ENCODE data around the gene RNMT.

Gene RNMT

DNA sequence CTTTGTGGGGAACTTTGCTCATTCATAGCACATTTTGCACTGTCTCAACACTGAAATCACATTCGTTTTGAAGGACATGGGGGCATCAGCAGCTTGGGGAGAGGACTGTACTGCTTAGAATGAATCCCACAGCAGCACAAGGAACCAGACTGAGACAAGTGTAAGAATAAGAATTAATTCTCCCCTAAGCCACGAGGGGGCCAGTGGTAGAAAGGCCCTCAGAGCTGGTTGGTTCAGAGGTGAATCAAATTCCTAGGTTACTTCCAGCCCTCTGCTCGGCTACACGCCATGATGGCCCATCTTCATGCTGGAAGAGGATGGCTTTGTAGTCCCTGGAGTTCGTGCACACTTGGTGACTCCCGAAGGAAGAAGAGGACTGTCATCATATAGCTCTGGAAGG lies 85.5 kb downstream of the RNMT start:
- no peak for DNase-seq (ENCODE audit: low read depth in 2 of 2)

DNA sequence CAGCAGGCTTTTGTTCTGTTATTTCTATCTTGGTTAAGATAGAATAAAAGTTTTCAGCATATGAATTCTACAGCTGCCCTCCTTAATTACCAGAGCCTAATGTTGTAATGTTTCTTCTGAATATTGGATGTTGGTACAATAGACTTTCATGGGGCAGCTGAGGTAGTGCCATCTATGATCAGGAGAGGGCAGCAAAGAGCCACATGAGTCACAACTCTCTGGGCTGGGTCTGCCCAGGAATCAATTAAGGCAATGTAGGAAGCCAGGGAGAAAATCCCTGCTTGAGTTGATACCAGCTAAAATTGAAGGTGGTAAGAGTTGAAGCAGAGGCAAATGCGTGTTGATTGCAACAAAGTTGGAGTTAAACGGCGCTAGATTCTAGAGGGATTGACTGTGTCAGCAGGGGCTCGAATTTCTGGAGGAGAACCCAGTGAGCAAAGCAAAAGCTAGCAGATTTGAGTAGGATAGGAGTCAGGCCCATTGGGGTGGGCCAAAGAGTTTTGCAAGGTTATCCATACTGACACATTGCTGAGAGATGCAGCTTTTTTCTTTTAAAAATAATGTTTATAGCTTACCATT lies 86.9 kb downstream of the RNMT start:
- DNase-seq (ENCODE audit: low read depth in 2 of 2), result peak; percentile 6 to 19
